SK-N-MC (cell line): ENCODE measurements around the gene POMT2.

ENCODE experiments used
- EZH2 ChIP-seq: fragments of 200-600 bp; sonication (generic); IDR thresholded peaks from one replicate; pipeline ENCODE4 v1.6.1; 2017; ENCODE audit warnings: antibody characterized with exemption
- POLR2AphosphoS5 ChIP-seq: IDR thresholded peaks from 2 replicates; pipeline ENCODE4 v1.6.1; 2012; ENCODE audit warnings: mild to moderate bottlenecking, low read depth, low read length, borderline replicate concordance

GRCh38 chr14:77250927-77251326, 69.8 kb downstream of the POMT2 start:
- TF ChIP-seq EZH2, result no peak
- no peak for TF ChIP-seq POLR2AphosphoS5
